Keratinocyte (primary cell): ENCODE measurements around the gene MYORG. TPM values are rescaled to one million over a fixed set of nuclear protein-coding genes. Genes with fewer than 3 reads are reported as not detected.

Experiments used
- DNase-seq: peaks from one replicate; pipeline ENCODE4 v3.0.0-alpha.2; 2011; ENCODE audit warnings: low read depth, missing footprints, low spot score
- FAIRE-seq: peaks from 2 replicates; lab custom pipeline; 2011; peaks lifted over from hg19 to GRCh38; lab: Jason Lieb, UNC
- H2AFZ ChIP-seq: 2 replicates; pipeline ENCODE4 v1.6.0; 2012; ENCODE audit warnings: low read length, control low read depth, inconsistent platforms; ENCODE audit not compliant: control insufficient read depth
- H3K27ac ChIP-seq: 2 replicates; pipeline ENCODE4 v1.5.1; 2011; ENCODE audit warnings: low read length; ENCODE audit not compliant: control insufficient read depth, insufficient read depth
- H3K27me3 ChIP-seq: 3 replicates; pipeline ENCODE4 v1.6.0; 2011; ENCODE audit warnings: low read length; ENCODE audit not compliant: control insufficient read depth, insufficient read depth; ENCODE audit errors: extremely low read depth
- H3K36me3 ChIP-seq, 2 experiments: 2 replicates in 1 of 2; 3 replicates in 1 of 2; pipeline ENCODE4 v1.5.1; 2011; ENCODE audit warnings: low read length in 2 of 2, mild to moderate bottlenecking in 1 of 2; ENCODE audit not compliant: control insufficient read depth in 2 of 2, insufficient read depth in 2 of 2; ENCODE audit errors: extremely low read depth in 1 of 2
- H3K4me1 ChIP-seq: 3 replicates; pipeline ENCODE4 v1.5.1; 2011; ENCODE audit warnings: low read length; ENCODE audit not compliant: control insufficient read depth, insufficient read depth; ENCODE audit errors: extremely low read depth
- H3K4me2 ChIP-seq: 3 replicates; pipeline ENCODE4 v1.6.0; 2011; ENCODE audit warnings: low read depth, low read length; ENCODE audit not compliant: control insufficient read depth, insufficient read depth; ENCODE audit errors: extremely low read depth
- H3K4me3 ChIP-seq, 3 experiments: fragments of 200-600 bp in 1 of 3; sonication (generic) in 1 of 3; 2 replicates in 2 of 3; 3 replicates in 1 of 3; pipeline ENCODE4 v1.5.1; 2011 to 2016; ENCODE audit warnings: low read length in 3 of 3, mild to moderate bottlenecking in 3 of 3, control low read depth in 2 of 3, inconsistent platforms in 1 of 3, low read depth in 1 of 3, mixed read lengths in 1 of 3, mixed run types in 1 of 3, moderate library complexity in 1 of 3; ENCODE audit not compliant: control insufficient read depth in 2 of 3, insufficient read depth in 2 of 3; ENCODE audit errors: extremely low read depth in 1 of 3
- H3K79me2 ChIP-seq: 2 replicates; pipeline ENCODE4 v1.6.0; 2012; ENCODE audit warnings: low read length; ENCODE audit not compliant: control insufficient read depth, insufficient read depth
- H3K9ac ChIP-seq: 3 replicates; pipeline ENCODE4 v1.6.0; 2011; ENCODE audit warnings: low read length; ENCODE audit not compliant: control insufficient read depth, insufficient read depth; ENCODE audit errors: extremely low read depth
- H3K9me1 ChIP-seq: 3 replicates; pipeline ENCODE4 v1.6.0; 2011; ENCODE audit warnings: low read length; ENCODE audit not compliant: control insufficient read depth, insufficient read depth; ENCODE audit errors: extremely low read depth
- H3K9me3 ChIP-seq: 2 replicates; pipeline ENCODE4 v1.5.1; 2012; ENCODE audit warnings: low read depth, low read length; ENCODE audit not compliant: control insufficient read depth
- H4K20me1 ChIP-seq: 3 replicates; pipeline ENCODE4 v1.6.0; 2011; ENCODE audit warnings: low read length; ENCODE audit not compliant: control insufficient read depth, insufficient read depth; ENCODE audit errors: extremely low read depth
- EZH2 ChIP-seq: IDR thresholded peaks from one replicate; pipeline ENCODE4 v1.6.1; 2012; ENCODE audit warnings: inconsistent platforms, mild to moderate bottlenecking, low read length, moderate library complexity
- dilution Hi-C: fragments of 300-500 bp; cut with MboI; formaldehyde crosslinking; loops from one replicate; pipeline ENCODE4 v1.7.0; 2020; ENCODE audit warnings: low sequenced_read_pairs; ENCODE audit not compliant: extremely low pct_ligation_motif_present
- polyA plus RNA-seq, 5 experiments: library from polyadenylated mRNA; depleted of rRNA in 3 of 5; stranded (reverse) in 3 of 5; stranded (forward) in 1 of 5; unstranded in 1 of 5; fragments of >200 nt; gene quantifications; 1 replicate in 1 of 5; 2 replicates in 3 of 5; 3 replicates in 1 of 5; pipeline versions ENCODE4 v1.2.1 to v1.2.3, GENCODE V29; 2011 to 2012; ENCODE audit warnings: missing spikeins in 2 of 5, low read depth in 1 of 5, low replicate concordance in 1 of 5
- TF ChIP-seq, protein P1 (sequence below), 3 experiments: IDR thresholded peaks in 1 of 3; conservative IDR thresholded peaks in 1 of 3; optimal IDR thresholded peaks in 1 of 3; 2 replicates in 2 of 3; 3 replicates in 1 of 3; pipeline versions ENCODE3 to v1.5.1; 2011; ENCODE audit warnings: low read length in 3 of 3, mild to moderate bottlenecking in 3 of 3, moderate library complexity in 2 of 3, control low read depth in 1 of 3, inconsistent platforms in 1 of 3; ENCODE audit not compliant: insufficient read depth in 2 of 3; ENCODE audit errors: extremely low read depth in 1 of 3

The MYORG gene
- polyA plus RNA-seq, 1 donor (not counting 4 experiments of a cell fraction or from before 2014, with no cell fraction given), result 3.1 TPM

DNA sequence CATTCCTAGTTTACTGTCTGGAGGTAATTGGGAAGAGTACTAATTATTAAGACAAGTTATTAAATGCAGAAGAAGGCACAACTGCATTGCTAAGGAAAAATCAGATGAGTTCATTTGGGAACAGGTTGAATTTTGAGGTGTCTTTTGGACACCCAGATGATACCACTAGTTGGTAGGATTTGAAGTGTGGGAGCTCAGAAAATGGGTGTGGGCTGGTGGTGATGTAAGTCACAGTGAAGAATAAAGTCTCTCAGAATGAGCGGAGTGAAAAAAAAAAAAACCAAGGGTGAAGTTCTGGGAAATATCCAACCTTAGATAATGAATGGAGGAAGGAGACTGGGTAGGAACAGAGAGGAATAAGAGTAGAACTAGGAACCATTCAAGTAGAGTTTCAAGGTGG lies 35.6 kb upstream of the MYORG start:
- no peaks in the 10 kb centered on the region for H4K20me1 ChIP-seq

DNA sequence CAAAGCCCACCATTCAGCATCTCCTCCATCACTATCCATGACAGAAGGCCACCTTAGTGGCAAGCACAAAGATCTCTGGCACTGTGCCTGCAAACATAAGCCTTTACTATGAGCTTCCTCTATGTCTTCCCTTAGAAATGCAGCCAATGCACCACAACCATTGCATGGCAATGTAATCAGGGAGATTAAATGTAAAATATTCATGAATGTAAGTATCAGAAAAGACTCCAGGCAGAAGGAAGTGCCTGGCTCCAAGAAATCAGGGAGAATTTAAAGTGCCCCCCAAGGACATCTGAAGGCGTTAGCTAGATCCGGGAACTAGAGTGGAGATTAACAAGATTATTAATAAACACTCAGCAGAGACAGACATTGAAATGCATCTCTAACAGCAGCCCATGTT lies 32.5 kb upstream of the MYORG start:
- no peak overlapping the region for H3K4me2 ChIP-seq
- H2AFZ ChIP-seq, result no peak overlapping the region
- no peaks in the 10 kb centered on the region for H4K20me1 ChIP-seq
- no peak overlapping the region for H3K9ac ChIP-seq
- H3K27ac ChIP-seq, result no peak overlapping the region
- TF ChIP-seq, protein P1, sequence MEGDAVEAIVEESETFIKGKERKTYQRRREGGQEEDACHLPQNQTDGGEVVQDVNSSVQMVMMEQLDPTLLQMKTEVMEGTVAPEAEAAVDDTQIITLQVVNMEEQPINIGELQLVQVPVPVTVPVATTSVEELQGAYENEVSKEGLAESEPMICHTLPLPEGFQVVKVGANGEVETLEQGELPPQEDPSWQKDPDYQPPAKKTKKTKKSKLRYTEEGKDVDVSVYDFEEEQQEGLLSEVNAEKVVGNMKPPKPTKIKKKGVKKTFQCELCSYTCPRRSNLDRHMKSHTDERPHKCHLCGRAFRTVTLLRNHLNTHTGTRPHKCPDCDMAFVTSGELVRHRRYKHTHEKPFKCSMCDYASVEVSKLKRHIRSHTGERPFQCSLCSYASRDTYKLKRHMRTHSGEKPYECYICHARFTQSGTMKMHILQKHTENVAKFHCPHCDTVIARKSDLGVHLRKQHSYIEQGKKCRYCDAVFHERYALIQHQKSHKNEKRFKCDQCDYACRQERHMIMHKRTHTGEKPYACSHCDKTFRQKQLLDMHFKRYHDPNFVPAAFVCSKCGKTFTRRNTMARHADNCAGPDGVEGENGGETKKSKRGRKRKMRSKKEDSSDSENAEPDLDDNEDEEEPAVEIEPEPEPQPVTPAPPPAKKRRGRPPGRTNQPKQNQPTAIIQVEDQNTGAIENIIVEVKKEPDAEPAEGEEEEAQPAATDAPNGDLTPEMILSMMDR (optimal IDR thresholded peaks at IDR 0.05 in 1 of 3, IDR thresholded peaks at IDR 0.05 in 1 of 3, conservative IDR thresholded peaks at IDR 0.05 in 1 of 3; ENCODE audit: extremely low read depth in 1 of 3, insufficient read depth in 2 of 3, low read length in 3 of 3), result no peak
- no peak for TF ChIP-seq EZH2
- H3K4me3 ChIP-seq, result no peak overlapping the region
- no peaks in the 10 kb centered on the region for H3K4me1 ChIP-seq
- no peaks in the 10 kb centered on the region for H3K9me3 ChIP-seq
- dilution Hi-C loops, result no loop called here
- no peaks in the 10 kb centered on the region for H3K9me1 ChIP-seq
- DNase-seq (no peak), FAIRE-seq (no peak)
- H3K27me3 ChIP-seq, result no peaks in the 10 kb centered on the region
- no peaks in the 10 kb centered on the region for H3K79me2 ChIP-seq
- H3K36me3 ChIP-seq, result peaks cover 0 to 4% of the 10 kb centered on the region in 2 experiments

More for the DNA sequence above, 35.6 kb upstream of the MYORG start:
- H3K27ac ChIP-seq, result no peak overlapping the region
- no peaks in the 10 kb centered on the region for H3K27me3 ChIP-seq
- H3K36me3 ChIP-seq, result peaks cover 0 to 4% of the 10 kb centered on the region in 2 experiments
- no peaks in the 10 kb centered on the region for H3K4me1 ChIP-seq
- H3K9me1 ChIP-seq, result no peaks in the 10 kb centered on the region
- H3K9ac ChIP-seq, result no peak overlapping the region
- no peak overlapping the region for H3K4me3 ChIP-seq
- dilution Hi-C loops, result no loop called here
- FAIRE-seq (no peak), DNase-seq (no peak)
- H2AFZ ChIP-seq, result no peak overlapping the region
- H3K79me2 ChIP-seq, result no peaks in the 10 kb centered on the region
- no peaks in the 10 kb centered on the region for H3K9me3 ChIP-seq
- no peak overlapping the region for H3K4me2 ChIP-seq
- TF ChIP-seq EZH2, result no peak
- TF ChIP-seq, protein P1 (optimal IDR thresholded peaks at IDR 0.05 in 1 of 3, IDR thresholded peaks at IDR 0.05 in 1 of 3, conservative IDR thresholded peaks at IDR 0.05 in 1 of 3; ENCODE audit: extremely low read depth in 1 of 3, insufficient read depth in 2 of 3, low read length in 3 of 3), result no peak
